HTR-8/SVneo (cell line): ENCODE results near the gene VTI1A.

ENCODE experiments used
- DNase-seq: peaks from one replicate; pipeline ENCODE4 v3.0.0; 2011; ENCODE audit warnings: low spot score, mixed read lengths; ENCODE audit not compliant: insufficient read length
- FAIRE-seq: peaks from 2 replicates; lab custom pipeline; 2011; peaks lifted over from hg19 to GRCh38; lab: Jason Lieb, UNC

VTI1A gene

DNA sequence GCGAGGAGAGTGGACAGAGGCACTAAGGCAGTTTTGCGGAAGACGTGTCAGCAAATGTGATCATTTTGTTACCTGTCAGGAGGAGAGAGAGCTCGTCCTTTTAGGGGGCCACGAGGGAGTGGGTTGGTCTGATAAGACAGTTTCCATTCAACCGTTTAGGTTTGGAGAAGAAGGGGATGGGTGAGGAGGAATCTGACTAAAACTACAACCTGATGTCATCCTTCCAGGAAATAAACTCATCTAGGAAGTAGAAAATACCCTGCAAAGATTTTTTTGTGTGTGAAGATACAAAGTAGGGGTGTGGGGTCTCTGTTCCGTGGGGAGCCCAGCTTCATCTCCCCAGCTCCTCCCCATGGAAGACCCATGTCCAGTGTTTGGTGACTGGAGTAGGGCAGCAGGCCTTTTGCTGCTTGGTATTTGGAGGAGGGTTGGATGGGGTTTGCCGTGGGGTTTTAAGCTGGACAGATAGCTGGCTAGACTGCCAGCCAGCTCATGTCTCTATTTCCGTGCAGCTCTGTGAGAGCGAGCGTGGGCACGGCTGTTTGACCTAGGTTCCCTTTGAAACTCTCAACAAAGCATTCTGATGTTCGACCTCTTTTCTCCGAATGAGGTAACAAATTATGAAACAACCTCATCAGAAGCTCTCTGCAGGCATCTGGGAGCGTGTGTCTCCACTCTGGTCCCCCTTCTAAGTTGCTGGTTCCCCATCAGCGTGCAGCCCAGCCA lies 367.0 kb downstream of the VTI1A start:
- FAIRE-seq (no peak), DNase-seq (no peak)

DNA sequence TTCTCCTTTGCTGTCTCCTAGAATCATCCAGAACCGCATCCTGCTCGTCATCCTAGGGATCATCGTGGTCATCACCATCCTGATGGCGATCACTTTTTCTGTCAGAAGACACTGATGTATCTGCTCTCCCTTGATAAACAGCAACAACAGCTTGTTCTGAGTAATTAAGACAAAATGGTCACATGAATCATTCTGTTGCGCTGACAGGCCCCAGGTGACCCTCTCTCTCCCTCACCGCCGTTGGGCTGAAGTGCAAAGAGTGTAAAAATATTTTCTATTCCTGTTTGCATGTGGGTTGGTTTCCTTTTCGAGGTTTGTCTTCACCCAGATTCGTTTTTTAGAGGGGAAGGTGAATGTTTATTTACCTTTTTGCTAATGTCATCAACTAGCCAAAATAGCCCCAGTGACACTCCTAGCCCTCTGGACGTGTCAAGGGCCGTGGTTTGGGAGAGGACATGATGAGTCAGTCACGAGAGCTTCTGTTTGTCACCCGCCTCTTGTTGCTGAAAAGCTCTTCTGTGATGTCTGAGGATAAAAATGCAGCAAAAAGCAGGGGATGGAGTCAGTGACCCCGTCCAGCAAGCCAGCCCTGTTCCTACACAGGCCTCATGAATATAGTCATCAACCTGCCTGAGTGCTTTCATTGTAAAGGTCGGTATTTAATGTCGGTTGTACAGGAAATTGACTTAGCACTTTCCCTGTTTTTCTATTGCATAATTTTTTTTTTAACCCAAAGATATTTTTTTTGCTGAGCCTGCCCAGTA lies 368.4 kb downstream of the VTI1A start:
- DNase-seq (peak; percentile 48), FAIRE-seq (no peak)

DNA sequence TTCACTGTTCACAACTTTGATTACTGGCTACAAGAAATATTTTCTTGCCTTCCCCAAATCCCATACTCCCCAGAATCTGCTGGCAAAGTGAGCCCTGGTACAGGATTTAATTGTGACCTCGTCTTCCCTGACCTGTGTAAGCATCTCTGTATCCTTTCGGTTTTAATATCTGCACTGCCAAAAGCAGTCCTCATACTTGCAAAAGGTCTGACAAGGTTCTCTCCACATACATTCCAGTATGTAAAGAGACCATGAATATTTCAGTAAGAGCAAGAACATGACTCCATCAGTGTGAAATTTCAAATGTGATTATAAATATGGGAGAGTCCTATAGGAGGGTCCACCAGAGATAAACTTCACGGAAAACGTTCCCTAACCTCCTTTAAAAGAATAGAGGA lies 369.0 kb downstream of the VTI1A start:
- FAIRE-seq, result no peak

DNA sequence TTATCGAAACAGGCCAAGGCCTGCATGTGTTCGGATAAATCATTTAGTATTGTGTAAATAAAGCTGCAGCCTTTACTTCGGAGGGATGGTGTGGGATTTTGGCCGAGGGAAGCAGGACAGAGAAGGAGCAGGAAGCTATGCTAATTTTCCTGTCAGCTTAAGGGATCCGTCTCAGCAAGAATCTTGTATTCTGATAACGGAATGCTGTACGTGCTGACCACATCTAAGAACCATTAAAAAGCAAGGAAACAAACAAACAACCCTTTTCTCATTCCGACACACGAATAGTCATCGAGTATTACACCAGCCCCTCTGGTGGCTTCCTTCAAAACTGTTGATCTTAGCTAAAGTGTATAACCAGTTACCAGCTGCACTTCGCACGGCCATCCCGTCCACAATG lies 369.9 kb downstream of the VTI1A start:
- FAIRE-seq (no peak), DNase-seq (no peak)

More for the DNA sequence above, 369.0 kb downstream of the VTI1A start:
- no peak for DNase-seq

DNA sequence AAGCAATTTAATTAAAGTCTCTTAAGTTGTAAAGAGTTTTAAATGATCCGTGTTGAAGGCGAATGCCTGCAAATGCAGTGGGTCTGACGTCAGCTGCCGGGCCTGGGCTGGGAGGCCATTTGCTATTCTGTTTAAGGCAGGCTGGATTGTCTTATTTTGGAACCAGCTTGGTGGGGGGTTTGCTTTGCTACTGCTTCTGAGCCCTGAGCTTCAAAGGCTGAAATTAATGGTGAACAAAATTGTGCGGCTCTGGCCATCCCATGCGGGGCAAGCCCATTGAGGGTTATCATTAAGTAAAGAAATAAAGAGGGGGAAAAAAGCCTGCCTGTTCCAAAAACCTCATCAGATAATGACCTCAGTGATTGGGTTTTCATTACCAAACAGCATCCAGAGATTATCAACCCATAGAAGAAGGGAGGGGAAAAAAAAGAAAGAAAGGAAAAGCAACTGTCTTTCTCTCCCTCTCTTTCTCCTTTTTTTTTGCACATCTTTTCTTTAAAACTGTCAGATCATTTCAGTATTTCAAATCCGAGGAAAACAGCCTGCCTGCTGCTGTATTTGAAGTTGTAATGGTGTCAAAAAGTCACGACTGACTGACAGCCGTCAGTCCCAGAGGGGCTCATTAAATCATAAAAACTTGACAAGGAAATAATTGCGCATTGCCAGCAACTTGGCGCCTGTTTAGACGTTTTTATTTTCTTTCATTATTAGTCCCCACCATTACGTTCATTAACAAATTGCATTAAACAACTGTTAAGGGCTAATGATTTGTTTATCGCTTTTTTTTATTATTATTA lies 371.2 kb downstream of the VTI1A start:
- no peak for FAIRE-seq

DNA sequence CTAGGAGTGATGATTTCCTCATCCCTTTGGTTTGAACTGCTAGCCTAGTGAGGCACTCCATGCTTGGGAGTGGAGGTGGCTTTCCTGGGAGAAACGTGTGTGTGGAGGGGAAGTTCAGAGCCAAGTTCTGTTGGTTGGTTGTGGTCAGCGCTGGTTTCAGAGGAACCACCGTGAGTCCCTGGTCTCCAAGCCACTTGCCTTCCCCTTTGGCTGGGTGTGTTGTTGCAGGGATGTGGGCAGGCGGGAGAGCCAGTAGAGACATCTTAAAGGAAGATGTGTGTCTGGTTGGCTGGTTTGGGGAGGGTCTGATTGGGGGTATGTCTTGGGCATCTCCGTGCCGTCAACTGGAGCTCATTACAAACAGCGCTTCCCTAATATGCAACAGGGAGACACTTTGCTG lies 372.2 kb downstream of the VTI1A start:
- FAIRE-seq (no peak), DNase-seq (no peak)

More for the DNA sequence above, 371.2 kb downstream of the VTI1A start:
- no peak for DNase-seq

DNA sequence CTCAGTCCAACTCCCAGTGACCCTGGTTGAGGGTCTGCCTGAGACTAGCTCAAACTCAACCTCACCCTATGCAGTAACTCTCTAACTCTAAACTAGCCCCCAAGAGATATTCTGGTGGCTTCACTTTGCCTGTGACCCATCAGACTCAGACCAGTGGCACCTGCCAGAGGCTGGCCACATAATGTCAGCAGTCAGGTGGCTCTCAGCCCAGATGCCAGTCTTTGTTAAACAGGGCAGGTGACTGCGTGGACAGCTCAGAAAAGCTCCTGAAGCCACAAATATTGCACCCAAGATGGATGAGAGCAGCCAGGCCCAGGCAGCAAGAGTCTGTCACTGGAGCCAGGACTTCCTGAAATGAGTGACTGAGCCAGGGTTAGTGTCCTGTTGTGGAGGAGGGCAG lies 373.3 kb downstream of the VTI1A start:
- FAIRE-seq, result no peak
- no peak for DNase-seq

DNA sequence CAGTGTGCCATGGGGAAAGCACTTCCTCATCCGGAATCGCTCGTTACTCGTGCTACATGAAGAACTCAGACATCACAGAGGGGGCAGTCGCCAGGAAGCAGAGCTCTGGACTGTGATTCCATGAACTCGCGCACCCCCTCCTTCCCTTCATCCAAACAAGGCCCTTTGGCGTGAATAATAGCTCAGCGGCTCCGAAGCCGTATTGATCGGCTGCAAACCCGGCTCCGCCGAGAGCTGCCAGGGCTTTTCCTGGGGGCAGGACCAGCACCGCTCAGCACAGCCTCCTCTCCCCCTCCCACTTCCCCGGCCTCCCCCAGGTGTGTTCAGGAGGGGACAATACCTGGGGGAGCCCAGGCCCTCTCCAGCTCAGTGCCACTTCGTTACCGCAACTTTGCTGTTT lies 374.0 kb downstream of the VTI1A start:
- no peak for FAIRE-seq
- no peak for DNase-seq

DNA sequence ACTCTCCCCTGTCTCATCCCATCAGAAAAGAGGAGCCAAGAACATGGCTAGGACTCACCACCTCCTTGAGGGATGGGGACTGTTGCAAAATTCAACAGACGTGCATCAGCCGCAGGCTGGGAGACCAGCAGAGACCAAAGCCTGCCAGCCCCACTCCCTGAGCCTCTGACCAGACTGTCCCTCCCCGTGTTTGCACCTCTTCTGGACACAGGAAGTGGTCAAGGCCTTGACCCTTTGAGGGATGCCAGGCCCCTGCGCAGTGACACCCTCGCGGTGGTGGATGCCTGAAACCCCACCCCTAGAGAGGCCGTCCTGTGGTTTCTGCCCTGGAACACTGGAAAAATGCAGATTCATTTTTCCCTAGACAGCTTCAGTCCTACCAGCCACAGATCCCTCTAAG lies 374.6 kb downstream of the VTI1A start:
- no peak for FAIRE-seq
- DNase-seq, result no peak

DNA sequence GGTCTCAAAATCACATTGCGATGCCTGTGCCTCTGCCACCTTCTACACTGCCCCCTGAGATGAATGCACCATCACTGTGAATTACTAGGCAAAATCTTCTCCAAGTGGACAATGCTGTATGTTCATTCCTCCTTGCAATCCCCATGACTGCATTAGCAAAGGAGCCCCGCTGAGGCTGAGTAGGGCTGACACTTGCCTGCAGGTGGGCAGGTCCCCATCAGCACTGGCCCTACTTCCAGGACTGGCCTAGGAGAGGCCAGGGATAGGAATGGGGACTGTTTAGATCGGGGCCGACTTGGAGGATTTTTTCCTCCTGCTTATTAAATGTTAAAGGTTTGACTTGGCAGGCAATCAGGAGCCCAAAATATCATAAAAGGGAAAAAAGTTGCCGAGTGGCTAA lies 376.0 kb downstream of the VTI1A start:
- FAIRE-seq (no peak), DNase-seq (no peak)

DNA sequence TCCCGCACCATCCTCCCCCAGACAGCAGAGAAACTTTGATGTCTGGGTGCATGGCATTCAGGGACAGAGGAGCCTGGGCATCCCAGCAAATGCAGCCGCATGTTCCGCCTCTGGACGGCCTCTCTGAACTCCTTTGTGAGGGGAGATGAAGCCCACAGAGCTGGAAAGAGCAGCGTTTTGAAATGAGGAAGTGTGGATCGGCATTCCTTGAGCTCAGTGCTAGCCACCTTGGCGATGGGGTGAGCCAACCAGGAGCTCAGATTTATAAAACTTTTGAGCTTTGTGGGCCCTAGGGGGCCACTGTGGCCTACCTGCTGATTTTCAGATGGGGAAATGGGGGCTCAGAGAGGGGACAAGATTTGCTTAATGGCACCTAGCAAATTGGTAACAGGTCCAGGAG lies 376.6 kb downstream of the VTI1A start:
- DNase-seq (no peak), FAIRE-seq (no peak)

DNA sequence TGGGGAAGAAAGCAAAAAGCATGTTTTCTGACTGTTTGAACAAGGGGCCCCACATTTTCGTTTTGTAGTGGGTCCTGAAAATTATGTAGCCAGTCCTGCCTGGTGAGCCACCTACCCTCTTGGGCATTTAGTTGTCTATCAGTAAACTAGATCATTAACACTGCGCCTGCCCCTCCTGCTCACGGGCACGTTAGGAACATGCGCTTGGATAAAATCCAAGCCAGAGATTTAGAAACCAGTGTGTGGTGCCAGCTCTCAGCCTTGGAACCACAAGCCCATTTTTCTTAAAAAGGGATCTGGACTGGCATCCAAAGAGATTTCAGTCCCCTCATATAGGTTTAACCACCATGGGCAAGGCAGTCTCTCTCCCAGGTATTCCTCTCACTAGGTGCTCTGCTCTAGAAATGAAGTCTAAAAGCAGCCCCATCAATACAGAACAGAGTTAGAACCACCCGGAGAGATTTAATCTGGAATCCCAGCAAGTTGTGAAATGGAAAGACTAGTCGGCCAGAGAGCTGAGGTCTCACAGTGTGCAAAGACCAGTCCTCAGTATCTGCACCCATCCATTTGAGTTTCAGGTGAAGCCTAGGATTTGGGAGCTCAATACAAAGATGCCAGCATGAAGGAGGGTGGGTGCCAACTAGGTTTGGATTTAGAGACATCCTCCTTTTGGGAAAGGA lies 379.1 kb downstream of the VTI1A start:
- DNase-seq, result no peak
- FAIRE-seq, result no peak

DNA sequence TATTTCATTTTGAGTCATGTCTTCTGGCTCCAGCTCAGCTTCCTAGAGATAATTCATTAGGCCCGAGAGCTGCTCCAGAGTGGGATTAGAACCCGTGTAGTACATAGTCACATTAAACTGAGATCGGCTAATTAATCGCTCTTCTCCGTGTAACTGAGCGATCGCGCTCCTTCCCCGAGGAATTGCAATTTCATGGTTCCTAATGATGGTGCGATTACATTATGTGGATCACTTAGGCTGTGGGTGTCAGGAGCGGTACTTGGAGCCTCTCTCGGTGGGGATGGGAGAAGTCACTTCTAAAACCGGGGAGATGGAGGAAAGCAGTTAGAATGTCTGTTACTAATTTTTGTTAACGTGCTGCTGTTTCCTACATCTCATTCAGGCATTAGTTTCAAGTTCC lies 380.1 kb downstream of the VTI1A start:
- DNase-seq (no peak), FAIRE-seq (no peak)

DNA sequence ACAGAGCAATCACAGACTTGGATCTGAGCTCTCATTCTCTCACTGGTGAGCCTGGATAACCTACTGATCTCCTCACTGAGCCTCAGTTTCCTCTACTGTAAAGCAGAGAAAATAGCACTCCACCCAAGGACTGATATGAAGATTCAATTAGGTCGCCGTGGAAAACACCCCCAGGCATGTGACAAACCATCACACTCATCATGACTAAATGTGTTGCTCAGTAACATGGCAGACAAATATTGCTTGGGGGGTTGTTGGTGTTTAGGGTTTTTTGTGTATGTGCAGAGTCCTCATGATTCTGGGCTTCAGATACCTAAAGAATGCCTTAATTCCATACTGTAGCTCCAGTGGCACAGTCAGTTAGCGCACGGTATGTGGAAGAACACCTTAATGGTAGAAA lies 380.9 kb downstream of the VTI1A start:
- FAIRE-seq (no peak), DNase-seq (no peak)

DNA sequence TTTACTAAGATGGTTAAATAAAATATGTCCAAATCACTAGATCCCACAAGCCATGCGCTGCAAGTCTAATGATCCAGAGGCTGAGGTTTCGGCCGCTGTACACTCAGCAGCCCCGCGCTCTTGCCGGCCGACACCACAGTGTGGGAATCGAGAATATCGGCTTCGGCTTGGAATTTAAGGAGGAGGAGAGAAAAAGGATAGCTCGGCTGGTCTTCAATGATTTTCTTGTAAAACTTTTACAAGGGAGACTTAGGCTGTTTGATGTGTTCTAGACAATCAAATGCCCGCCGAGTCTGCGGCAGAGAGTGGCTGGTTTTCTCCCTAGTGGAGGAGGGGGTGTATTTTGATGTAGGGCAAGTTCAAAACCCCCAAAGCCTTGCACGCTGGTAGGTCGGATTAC lies 384.8 kb downstream of the VTI1A start:
- no peak for DNase-seq
- no peak for FAIRE-seq

DNA sequence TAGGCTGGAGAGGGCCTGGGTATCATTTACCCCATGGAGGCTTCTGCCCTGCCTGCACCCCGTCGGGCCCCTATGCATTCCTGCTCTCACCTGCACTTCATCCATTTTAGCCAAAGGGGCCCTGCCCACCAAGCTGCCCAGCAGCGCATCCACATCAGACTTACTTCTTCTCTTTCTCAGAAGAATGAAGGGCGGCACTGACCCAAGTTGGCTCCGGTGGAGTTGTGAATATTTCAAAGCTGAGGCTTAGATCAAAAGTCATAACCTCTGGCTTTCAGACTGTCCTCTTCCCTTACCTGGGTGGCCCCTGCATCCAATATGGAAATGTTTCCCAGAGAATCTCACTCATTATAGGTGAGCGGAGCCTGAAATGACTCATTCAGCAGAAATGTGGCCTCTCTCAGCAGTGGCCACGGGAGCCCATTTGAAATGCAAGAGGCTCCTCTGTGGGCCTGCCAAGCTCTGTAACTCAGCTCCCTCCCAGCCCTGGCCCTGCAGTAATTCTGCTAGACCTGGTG lies 385.4 kb downstream of the VTI1A start:
- DNase-seq (no peak), FAIRE-seq (no peak)

DNA sequence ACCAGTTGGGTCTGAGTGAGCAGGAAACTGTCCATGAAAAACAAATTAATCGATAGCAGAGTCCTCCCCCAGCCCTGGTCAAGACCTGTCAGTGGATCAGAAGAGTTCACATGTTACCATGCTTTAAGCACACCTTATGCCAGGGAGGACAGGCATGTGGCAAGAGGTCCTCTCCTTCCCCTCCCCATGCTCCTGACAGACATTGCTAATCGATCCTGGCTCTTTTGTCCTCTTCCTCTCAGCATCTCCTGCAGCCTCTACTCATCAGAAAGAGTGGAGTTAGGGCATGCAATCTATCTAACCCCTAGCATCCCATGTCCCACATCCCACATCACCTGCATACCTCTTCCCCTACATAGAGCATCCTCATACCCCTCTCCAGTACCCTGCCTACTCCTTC lies 385.9 kb downstream of the VTI1A start:
- FAIRE-seq (no peak), DNase-seq (no peak)

DNA sequence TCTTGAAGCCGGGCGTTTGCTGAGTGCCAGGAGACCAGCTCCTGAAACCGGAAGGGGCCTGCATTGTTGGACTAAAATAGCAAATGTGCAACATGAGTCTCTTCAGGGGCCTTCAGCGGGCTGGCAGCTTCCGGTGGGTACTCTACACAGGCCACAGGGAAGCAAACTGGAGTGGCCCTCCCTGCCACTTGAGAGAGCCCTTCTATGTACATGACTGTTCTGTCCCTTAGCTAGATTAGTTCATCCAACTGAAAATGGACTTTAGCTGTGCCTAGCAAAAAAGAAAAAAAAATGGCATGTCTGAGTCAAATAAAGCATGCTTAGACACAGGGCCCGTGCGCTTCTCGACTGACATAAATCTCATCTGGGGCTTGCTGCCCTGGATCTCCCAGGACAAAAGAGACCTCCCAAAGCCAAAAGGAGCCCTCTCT lies 387.8 kb downstream of the VTI1A start:
- DNase-seq, result no peak

DNA sequence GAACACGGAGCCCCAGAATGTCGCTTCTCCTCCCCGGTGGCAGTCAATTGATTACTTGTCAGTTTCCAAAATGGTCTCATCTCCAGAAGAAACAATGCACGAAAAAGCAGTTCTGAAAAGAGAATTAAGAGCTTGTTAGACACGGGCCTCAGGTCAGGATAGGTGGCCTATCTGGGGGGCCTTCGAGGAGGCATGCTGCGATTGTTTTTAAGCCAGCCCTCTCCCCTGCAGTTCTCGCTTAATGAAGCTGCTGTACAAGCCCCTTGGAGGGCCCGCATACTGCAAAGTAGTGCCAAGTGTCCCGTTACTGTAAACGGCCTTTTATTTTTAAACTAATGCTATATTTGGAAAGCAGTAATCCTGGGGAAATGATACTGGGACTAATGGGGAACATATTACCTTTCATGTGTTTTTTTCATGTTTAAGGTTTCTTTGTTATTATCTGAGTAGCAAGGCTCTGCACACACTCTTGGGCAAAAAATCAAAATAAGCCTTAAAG lies 388.3 kb downstream of the VTI1A start:
- FAIRE-seq (no peak), DNase-seq (no peak)

More for the DNA sequence above, 387.8 kb downstream of the VTI1A start:
- no peak for FAIRE-seq

DNA sequence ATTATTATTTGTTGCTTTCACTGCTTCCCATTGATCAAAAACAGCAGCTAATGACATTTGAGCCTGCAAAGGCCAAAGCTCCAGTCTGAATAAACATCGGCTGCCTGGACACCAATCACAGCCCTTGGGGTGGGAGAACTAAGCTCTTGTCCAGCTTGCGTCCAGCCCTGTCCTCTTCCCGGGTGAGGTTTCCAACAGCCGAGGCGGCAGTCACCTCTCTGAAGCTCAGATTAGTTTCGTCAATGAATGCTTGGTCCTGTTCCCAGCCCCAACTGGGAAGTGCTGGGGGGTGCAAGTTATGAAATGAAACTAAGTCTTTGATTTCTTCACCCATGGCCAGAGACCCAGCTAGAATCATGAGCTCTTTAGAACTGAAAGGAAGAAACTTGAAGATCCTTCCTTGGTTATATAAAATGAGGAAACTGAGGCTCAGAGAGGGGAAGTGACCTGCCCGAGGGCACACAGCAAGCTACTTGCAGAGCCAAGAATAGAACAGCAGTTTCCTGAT lies 389.0 kb downstream of the VTI1A start:
- FAIRE-seq, result no peak
- DNase-seq, result no peak
